Activated CD4-positive, CD25-positive, alpha-beta regulatory T cell treated with anti-CD3 and anti-CD28 coated beads, Interleukin-2, amount 50 U/mL, for 24 hours (primary cell): ENCODE data around the gene EPS8L1.

Experiments used
- ATAC-seq, 2 donors: fragments of 150-1000 bp; cut with Tn5 transposase; one replicate each; pipeline ENCODE4 v1.10.0; 2021; ENCODE audit warnings: mild to moderate bottlenecking in 1 of 2, moderate library complexity in 1 of 2

Gene EPS8L1

GRCh38 chr19:55080968-55081769 lies 5.5 kb downstream of the EPS8L1 start:
- ATAC-seq: peak; percentile 79 to 86

GRCh38 chr19:55081770-55082019 lies 6.0 kb downstream of the EPS8L1 start:
- ATAC-seq: no peak

- peak in 1 of 2 donors; percentile 1 for ATAC-seq
These were observed 6.6 kb downstream of the EPS8L1 start for GRCh38 chr19:55082020-55082851.

- no peak for ATAC-seq
These were observed 7.6 kb downstream of the EPS8L1 start for GRCh38 chr19:55083004-55083850.

- ATAC-seq: no peak
These were observed 8.7 kb downstream of the EPS8L1 start for GRCh38 chr19:55084416-55084815.

GRCh38 chr19:55085923-55086715 lies 10.4 kb downstream of the EPS8L1 start:
- no peak for ATAC-seq

GRCh38 chr19:55086730-55087541 lies 11.3 kb downstream of the EPS8L1 start:
- ATAC-seq: peak; percentile 66

GRCh38 chr19:55087542-55087901 lies 11.9 kb downstream of the EPS8L1 start:
- no peak for ATAC-seq

- no peak for ATAC-seq
These were observed 12.4 kb downstream of the EPS8L1 start for GRCh38 chr19:55088021-55088451.

GRCh38 chr19:55088543-55089341 lies 13.1 kb downstream of the EPS8L1 start:
- peak in 1 of 2 donors; percentile 44 for ATAC-seq

- ATAC-seq: no peak
These were observed 13.8 kb downstream of the EPS8L1 start for GRCh38 chr19:55089342-55089944.

- no peak for ATAC-seq
These were observed 14.9 kb downstream of the EPS8L1 start for GRCh38 chr19:55090564-55090963.

- ATAC-seq: no peak
These were observed 15.6 kb downstream of the EPS8L1 start for GRCh38 chr19:55091126-55091910.

GRCh38 chr19:55091955-55092354 lies 16.3 kb downstream of the EPS8L1 start:
- no peak for ATAC-seq

GRCh38 chr19:55092423-55093318 lies 17.0 kb downstream of the EPS8L1 start:
- ATAC-seq: no peak

GRCh38 chr19:55094456-55095259 lies 19.0 kb downstream of the EPS8L1 start:
- no peak for ATAC-seq
